GM21447 (cell line): ENCODE measurements around the gene GRM5.
"Not testable (repeated sequence)": the region's sequence is repeated elsewhere in the genome, so short reads cannot be mapped to it uniquely, and the experiment has no call there.

ENCODE experiments used
- ATAC-seq: cut with Tn5 transposase; IDR thresholded peaks from one replicate; pipeline ENCODE4 v1.9.1; 2021; ENCODE audit not compliant: unreplicated experiment

The GRM5 gene

DNA sequence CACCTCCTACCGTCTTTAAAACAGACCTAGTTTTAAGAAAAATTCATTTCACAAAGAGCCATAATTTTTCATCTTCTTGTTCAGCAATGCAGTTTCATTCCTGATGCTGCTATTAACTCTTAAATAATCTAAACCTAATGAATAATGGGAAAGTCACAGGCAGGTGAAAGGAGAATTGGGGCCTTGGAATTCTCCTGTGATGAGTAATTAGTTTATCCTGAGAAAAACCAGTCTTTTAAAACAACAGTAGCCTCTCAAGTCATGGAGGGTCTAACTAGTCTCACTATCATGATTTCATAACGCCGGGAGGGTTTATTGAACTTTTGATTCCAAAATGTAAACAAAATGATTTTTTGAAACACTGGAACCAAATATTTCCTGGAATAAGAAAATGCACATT lies 86.8 kb downstream of the GRM5 start:
- ATAC-seq = not testable (repeated sequence)

DNA sequence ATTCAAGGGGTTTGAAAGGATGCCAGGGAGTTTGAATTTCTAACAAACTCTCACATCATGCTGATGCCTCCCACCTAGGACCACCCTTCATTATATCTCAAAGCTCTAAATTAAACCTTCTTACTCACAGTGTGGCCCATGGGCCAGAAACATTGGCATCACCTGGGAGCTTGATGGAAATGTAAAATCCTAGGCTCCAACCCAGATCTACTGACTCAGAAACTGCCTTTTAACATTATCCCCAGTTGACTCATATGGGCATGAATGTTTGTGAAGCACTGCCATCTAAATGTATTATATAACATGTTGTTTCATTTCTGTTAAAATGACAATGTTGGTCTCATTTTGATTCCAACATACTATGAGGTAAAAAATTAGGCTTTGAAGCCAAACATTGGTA lies 90.3 kb downstream of the GRM5 start:
- ATAC-seq = not testable (repeated sequence)

DNA sequence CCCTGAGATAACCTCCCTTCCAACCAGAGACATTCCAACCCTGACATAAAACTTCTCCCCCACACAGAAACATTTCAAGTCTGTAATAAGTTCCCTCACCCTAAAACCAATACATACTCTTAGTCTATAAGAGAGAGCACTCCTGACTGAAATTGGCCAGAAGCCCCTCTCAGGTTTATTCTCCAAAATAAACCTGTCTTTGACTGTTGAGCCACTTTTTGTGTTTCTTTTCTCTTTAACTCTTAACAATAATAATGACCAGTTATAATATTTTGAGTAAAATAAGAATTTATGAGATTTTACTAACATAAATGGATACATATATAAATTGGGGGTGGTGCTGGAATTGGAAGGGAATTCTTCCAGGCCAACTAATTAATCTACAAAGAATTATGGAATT lies 93.6 kb downstream of the GRM5 start:
- no peak for ATAC-seq

DNA sequence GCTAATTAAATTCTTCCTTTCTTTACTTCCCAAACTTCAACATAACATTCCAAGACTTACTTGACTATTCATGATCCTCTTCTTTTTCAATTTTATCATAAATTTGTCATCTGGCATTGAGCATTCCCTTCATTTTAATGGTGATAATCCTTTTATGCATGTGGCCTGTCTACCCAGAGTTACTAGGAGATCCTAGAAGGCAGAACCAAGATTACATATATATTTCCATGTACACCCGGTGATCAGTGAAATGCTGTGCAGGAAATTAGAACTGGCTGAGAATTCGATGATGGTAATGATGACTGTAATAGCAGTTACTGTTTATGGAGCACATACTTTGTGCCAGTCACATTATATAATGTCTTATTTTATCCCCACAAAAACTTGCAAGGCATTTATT lies 104.2 kb downstream of the GRM5 start:
- not testable (repeated sequence) for ATAC-seq

DNA sequence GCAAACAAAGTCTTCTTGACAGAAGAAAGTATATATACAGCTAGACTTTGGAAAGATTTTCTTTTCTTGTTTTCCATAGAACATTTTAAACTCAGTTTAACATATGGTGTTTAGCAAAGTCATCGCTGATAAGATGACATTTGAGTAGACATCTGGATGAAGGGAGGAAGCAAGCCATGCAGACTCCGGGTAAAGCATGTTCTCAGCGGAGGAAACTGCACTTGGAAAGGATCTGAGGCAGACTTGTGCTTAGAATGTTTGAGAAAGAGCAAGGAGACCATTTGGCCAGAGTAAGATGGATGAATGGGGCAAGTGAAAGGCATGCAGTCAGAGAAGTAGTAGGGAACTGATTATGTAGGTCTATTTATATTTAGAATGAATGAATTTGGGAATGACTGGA lies 105.9 kb downstream of the GRM5 start:
- not testable (repeated sequence) for ATAC-seq

DNA sequence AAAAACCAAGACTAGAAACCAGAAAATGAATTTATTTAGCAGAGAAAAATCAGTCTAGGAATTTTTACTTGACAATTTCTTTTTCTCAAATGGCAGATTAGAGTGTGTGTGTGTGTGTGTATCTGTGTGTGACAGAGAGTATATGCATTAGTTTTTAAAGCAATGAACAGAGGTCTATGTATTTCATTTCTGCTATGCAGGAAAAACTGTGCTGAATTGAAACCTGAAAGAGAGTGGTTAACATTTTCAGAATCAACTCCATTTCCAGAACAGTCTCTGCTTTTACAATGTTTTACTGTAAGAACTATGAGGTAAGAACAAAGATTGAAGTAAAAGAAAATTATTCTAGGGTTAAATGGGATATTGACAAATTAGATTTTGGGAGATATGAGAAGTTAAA lies 114.8 kb downstream of the GRM5 start:
- no peak for ATAC-seq

DNA sequence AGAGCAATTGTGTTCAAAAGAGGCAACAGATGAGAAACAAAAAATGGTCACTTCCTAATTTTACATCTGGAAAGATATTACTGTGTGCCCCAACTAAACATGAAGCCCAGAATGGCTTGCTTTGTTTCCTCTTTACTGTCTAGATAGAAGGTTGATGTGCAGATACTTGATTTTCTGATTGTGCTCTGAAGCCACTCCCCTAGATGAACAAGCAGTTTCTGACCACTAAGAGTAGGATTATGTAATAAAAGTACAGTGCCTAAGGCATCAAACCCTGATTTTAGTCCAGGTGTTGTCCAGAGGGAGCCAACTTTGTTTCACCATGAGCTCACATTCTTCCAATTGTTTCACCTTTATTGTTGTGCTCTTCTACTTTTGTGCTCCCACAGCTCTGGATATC lies 116.9 kb downstream of the GRM5 start:
- ATAC-seq = not testable (repeated sequence)

DNA sequence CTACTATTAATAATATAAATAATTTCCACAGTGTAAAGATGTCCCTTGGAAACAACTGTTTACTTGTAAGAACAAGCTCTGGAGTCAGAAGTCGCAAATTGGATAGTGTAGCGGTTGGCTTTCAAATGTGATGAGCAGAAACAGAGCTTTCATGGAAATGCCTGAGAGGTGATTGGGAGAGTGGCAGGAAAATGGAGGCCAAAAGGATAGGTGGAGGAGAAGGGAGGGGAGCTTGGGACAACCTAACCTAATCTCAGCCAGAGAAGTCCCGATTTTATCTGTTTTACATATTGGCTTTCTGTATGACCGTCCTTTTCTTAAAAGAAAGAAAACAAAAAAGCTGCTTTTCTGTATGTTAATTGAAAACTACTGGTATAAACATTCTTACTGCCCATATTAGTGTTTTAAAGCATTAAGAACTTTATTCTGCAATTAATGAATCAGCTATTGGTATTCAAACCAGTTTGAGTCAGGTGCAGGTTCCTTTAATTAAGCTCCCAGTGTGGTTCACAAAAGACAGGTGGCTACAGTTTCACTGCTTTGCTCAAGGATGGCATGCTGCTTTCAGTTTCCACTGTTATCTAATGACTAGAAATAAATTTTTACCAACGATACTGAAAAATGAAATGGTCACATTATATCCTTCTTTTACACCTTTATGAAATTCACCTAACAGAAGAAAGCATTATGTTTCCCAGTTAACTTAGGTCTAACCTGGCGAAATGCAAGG lies 117.8 kb downstream of the GRM5 start:
- ATAC-seq = peak; percentile 86

DNA sequence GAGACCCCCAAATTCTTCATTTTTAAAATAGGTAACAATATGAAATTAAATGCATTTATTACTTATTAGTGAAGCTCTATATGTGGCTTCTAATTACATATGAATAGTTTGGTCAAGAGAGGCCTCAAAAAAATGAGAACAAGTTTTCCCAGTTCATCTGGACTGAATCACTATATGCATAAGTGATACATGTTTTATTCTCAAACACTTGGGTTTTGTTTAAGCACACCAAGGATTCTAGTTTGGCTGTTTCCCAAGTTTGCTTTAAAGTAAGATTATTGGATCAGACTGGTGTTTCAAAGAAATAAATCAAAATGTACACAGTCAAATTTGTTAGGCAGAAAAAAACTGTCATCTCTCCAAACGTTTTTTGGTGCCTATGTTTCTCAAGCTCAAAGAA lies 136.1 kb downstream of the GRM5 start:
- ATAC-seq = not testable (repeated sequence)

DNA sequence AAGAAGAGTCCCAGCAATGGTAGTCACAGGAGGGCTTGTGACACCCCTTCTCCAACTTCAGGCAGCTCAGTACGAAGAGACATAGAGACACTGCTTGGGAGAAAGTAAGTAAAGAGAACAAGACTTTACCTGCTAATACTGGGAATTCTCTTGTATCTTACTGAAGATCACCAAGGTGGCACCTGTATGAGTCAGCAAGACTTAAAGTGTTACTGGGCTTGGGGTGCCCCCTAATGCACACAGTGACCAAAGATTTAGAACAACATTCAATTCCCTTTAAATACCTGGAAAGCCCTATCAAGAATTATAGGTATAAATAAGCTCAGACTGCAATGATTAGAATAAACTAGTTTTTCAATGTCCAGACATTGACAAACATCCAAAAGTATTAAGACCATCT lies 148.7 kb downstream of the GRM5 start:
- ATAC-seq = not testable (repeated sequence)

DNA sequence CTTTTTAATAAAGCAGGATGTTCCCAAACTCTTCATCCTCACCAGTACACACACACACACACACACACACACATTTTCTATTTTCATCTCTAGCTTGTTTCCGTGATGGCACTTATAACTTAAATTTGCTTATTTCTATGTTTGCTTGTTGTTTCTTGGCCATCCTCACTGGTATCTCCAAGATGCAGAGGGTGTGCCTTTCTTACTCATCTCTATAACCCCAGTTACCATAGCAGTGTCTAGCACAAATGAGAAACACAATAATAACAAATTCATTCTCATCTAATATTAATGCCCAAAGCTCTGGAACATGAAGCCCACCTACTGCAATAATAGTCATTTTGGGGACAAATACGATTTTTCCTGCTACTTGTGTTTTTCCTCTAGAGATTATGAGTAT lies 156.3 kb downstream of the GRM5 start:
- ATAC-seq = no peak

DNA sequence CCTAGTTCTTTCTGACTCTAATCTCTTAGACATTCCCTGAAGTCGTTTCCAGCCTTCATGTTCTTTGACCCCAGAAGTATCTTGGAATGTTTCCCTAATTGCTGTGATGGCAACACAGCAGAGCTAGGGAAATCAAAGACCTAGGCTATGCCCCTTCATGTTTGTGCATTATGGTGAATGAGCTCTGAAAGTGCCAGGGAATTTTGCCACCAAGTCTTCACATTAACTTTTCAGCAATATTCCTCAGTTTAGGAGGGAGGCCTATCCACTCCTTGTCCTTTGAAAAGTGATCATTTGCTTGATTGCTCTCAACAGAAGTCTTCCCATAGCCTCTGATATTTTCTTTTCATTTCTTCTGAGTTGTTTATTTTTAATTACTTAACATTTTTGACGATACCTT lies 164.3 kb downstream of the GRM5 start:
- ATAC-seq = not testable (repeated sequence)

DNA sequence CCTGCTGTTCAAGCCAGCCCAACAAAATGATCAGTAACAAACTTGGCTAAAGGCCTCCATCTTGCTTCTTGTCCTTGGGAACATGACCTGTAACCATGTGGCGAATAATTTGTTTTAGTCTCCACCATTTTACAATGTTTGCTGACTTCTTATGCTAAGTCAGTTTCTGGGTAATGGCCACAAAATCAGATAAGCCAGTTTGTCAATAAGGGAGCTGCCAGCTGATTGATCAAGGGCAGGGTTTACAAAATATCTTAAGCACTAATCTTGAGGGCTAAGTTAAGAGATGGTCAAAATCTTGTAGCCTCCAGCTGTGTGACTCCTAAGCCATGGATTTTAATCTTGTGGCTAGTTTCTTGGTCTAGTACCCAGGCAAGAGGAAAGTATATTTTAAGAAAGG lies 176.9 kb downstream of the GRM5 start:
- ATAC-seq = not testable (repeated sequence)

DNA sequence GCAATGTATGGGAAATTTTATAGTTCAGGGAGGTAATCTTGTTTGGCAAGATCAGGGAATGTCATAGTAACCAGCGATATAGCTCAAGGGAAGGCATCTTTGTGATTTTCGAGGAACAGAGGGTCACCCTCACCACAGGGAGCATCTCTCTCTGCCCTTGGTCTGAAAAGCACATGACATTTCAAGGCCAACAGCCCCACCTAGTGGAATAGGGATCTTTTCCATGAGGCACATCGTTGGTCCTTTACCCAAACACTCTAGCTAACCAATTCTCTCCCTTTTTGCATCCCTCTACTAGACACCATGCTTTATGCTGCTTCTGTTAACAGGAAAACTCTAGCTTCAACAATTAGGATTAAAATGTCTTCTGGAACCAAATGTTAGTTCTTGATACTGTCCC lies 179.0 kb downstream of the GRM5 start:
- ATAC-seq = no peak

DNA sequence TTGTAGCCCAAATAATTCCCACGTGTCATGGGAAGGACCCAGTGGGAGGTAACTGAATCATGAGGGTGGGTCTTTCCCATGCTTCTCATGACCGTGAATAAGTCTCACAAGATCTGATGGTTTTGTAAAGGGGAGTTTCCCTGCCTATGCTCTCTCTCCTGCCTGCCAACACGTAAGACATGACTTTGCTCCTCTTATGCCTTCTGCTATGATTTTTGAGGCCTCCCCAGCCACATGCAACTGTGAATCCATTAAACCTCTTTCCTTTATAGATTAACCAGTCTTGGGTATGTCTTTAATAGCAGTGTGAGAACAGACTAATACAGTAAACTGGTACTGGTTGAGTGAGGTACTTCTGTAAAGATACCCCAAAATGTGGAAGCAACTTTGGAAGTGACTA lies 183.0 kb downstream of the GRM5 start:
- ATAC-seq = not testable (repeated sequence)

DNA sequence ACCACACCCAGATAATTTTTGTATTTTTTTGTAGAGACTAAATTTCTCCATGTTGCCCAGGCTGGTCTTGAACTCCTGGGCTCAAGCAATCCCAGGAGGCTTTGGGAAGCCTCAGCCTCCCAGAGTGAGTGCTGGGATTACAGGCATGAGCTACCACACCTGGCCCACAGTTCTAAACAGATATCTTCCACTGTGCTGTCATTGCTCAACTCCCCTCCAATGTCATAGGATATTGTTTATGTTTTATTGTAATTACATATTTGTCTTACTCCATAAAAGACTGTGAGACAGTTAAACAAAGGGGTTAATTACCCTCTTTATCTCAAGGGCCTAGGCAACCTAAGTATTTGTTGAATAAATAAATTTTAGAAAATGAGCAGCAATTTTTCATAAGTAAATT lies 204.2 kb downstream of the GRM5 start:
- no peak for ATAC-seq

DNA sequence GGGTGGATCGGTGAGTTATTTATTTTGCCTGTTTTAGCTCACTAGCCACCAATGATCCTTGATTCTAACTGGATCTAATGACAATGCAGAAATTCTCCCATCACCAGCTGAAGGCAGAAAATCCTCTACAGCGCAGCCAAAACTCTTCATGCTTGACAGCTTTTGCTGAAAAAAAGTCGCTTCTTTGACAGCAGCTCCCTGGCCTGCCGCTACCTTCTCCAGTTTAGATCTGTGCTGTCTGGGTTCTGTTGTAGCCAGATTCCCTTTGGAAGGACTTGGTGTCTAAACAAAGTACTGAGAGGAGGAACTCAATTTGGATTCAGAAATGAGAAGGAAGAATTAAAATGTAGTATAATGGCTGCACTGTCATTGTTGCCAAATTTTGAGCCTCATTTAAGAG lies 205.4 kb downstream of the GRM5 start:
- not testable (repeated sequence) for ATAC-seq

DNA sequence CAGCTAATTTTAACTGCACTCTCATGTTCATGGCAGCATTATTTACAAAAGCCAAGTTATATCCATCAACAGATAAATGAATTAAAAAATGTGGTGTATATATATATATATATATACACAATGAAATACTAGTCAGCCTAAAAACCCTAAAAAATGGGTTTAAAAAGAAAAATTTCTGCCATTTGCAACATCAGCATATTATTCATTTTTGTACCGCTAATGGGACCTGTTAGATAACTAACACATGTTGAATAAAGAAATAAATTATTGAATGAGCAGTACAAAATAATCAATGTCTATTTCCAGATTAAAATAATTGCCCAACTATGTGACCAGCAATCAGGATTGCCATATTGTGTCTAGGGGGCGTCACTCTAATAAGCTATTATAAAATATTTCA lies 211.8 kb downstream of the GRM5 start:
- ATAC-seq = not testable (repeated sequence)

DNA sequence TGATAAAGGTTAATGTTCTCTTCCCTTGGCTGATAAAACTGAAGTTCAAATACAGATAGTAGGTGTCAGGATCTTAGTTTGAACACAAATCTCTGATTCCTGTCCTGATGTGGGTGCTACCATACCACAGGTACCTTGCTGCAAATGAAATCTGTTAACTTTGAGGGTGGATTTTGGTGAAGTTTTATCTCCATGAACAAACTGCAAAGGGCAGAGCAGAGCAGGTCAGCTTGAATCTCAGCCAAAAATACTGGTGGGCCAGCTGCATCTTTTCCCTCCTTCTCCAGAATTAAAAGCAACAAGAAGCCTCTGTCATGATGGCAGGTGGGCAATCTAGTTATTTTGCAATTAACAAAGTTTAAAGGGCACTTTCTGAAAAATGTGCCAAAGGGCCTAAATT lies 214.2 kb downstream of the GRM5 start:
- ATAC-seq = not testable (repeated sequence)

DNA sequence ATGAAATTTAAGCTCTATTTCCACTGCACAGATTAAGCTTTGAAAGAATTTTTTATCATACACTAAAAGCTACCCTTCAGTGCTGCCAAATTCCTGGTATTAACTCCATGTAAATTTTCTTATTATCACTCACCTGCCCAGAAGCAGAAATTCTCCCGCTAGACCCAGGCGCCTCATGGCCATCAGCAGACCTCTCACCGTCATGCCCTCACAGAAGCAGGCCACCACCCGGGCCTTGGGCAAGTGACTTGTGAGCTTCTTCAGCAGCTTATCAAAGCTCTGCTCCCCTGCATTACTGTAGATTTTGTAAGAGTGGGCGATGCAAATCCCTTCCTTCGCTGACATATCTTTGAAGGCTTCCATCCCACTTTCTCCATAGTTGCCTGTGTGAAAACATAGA lies 216.0 kb downstream of the GRM5 start:
- not testable (repeated sequence) for ATAC-seq

DNA sequence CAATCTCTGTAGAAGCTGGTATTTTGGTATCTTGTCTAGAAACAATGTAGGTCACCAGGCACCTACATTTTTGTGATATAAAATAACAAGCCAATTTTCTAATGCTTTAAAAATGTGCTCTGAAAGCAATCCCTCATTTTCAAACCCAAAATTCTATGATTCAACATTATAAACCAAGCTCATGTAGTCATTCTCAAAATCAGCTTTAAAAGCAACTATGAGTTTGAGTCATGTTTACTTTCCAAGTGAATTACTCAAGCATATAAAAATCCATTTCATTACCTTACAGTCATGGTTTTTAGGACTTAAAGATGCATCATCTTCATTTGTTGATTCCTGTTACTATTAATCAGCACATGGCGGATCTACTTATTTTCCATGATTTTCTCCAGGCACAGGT lies 216.4 kb downstream of the GRM5 start:
- no peak for ATAC-seq

DNA sequence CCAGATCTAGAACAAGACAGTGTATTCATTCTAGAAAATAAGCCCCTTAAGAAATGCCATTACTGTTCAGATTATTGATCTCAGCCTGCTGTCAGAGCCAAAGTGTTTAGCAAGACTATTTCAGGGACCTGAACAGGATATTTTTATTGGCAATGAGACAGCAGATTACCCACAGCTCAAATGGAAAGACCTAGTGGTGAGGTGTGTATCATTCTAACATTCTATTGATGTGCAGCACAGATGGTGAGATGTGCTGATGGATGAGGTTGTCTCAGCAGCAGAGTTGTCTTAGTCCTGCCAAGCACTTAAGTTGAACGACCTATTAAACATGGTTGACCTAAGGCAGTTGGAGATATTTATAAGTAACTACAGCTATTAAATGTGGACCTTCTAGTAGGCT lies 219.5 kb downstream of the GRM5 start:
- ATAC-seq = not testable (repeated sequence)

DNA sequence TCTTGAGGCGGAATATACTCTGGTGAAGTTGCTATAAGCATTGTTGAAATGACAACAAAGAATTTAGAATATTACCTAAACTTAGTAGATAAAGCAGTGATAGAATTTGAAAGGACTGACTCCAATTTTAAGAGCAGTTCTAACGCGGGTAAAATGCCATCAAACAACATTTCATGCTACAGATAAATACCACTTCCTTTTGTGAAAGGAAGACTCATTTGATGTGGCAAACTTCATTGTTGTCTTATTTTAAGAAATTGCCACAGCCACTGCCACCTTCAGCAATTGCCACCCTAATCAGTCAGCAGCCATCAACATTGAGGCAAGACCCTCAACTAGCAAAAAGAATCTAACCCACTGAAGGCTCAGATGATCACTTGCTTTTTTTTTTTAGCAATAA lies 220.8 kb downstream of the GRM5 start:
- ATAC-seq = not testable (repeated sequence)
